ENCODE measurements around the gene PAX5.

DNA sequence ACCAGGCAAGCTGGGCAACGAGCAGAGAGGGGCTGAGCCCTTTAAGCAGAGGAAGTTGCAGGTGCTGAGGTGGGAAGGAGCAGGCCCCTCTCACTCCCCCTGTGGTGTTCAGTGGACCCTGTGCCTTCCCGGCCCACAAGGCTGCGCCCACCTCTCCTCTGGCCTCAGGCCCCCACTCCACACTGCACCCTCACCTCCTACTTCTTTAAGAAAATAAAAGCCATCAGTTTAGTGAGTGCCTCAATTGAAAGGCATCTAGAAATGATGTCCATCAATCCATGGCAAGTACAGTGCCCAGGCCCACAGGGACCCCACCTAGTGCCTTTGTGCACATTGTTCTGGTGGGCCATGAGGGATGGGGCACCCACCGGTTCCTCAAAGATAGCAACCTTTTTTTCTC is 158.0 kb downstream of the PAX5 start:
- TF ChIP-seq, protein P1, sequence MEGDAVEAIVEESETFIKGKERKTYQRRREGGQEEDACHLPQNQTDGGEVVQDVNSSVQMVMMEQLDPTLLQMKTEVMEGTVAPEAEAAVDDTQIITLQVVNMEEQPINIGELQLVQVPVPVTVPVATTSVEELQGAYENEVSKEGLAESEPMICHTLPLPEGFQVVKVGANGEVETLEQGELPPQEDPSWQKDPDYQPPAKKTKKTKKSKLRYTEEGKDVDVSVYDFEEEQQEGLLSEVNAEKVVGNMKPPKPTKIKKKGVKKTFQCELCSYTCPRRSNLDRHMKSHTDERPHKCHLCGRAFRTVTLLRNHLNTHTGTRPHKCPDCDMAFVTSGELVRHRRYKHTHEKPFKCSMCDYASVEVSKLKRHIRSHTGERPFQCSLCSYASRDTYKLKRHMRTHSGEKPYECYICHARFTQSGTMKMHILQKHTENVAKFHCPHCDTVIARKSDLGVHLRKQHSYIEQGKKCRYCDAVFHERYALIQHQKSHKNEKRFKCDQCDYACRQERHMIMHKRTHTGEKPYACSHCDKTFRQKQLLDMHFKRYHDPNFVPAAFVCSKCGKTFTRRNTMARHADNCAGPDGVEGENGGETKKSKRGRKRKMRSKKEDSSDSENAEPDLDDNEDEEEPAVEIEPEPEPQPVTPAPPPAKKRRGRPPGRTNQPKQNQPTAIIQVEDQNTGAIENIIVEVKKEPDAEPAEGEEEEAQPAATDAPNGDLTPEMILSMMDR (IDR thresholded peaks at IDR 0.05), result no peak
- no peak for TF ChIP-seq POLR2A (IDR thresholded peaks at IDR 0.05)
